ENCODE data around the gene FEZF2.

The FEZF2 gene

GRCh38 chr3:62373714-62374333 lies 474 bp upstream of the FEZF2 start:
- no peak for DNase-seq (ENCODE audit: low read depth in 2 of 2, low spot score in 1 of 2)

DNA sequence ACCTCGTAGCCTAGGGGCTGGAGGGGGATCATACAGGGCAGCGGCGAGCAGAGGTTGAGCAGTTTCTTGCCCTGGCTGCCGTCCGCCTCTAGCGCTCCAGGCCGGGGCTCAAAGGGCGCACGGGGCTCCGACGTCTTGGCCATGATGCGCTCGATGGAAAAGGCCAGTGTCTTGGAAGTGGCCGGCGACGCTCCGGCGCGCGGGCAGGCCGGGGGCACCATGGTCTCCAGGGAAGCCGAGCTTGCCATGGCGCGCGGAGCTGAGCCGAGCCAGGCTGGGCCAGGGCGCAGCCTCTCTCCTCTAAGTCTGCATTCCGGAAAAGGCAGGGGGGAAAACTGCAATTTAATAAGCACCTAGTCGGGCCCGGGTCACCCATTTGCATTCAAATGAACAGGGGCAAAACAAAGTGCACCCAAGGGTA lies 719 bp downstream of the FEZF2 start:
- no peak for DNase-seq (ENCODE audit: low read depth in 2 of 2, low spot score in 1 of 2)

- DNase-seq (ENCODE audit: low read depth in 2 of 2, low spot score in 1 of 2): no peak
Observed at GRCh38 chr3:62371720-62372591, 1.4 kb downstream of the FEZF2 start.

GRCh38 chr3:62370858-62371719 lies 2.3 kb downstream of the FEZF2 start:
- no peak for DNase-seq (ENCODE audit: low read depth in 2 of 2, low spot score in 1 of 2)

DNA sequence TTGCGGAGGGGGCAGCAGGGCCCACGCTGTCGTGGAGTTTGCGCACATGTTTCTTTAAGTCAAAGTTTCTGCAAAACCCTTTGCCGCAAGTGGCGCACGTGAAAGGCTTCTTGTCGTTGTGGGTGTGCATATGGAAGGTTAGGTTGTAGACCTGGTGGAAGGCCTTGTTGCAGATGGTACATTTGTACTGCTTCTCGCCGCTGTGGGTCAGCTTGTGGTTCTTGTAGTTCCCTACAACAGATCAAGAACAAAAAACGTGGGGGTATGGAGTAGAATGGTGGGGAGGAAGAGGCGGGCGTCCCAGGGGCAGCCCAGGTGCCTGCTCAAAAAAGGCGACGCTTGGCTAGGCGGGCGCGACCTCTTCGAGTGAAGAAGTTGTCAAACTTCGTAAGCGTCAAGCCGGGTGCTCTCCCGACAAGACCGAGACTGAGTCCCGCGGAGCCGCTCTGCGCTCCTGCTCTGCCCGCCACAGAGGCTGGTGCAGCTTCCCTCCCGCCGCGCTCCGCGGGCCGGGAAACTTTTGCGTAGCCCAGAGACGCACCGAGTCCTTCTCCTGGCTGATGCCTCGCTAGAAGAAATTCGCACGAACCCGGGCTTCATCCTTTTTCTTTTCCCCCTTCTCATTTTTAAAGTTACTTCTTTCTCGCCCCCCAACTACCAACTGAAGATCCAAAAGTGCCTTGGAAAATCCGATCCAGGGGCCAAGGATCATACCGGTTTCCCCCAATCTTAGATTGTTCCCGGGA lies 3.1 kb downstream of the FEZF2 start:
- no peak for DNase-seq (ENCODE audit: low read depth in 2 of 2, low spot score in 1 of 2)

DNA sequence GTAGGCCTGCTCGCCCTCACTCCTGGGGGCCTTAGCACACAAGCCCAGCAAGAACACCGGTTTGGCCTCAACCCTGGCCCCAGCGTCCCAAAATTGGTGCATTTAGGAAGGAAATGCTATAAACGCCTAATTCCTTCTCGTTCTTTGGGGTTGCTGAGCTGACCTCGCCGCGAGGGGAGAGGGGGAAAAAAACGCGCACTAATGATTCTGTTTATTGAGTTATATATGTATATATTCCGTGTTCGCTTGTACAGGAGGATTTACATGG lies 3.9 kb downstream of the FEZF2 start:
- DNase-seq (ENCODE audit: low read depth in 2 of 2, low spot score in 1 of 2): no peak

DNA sequence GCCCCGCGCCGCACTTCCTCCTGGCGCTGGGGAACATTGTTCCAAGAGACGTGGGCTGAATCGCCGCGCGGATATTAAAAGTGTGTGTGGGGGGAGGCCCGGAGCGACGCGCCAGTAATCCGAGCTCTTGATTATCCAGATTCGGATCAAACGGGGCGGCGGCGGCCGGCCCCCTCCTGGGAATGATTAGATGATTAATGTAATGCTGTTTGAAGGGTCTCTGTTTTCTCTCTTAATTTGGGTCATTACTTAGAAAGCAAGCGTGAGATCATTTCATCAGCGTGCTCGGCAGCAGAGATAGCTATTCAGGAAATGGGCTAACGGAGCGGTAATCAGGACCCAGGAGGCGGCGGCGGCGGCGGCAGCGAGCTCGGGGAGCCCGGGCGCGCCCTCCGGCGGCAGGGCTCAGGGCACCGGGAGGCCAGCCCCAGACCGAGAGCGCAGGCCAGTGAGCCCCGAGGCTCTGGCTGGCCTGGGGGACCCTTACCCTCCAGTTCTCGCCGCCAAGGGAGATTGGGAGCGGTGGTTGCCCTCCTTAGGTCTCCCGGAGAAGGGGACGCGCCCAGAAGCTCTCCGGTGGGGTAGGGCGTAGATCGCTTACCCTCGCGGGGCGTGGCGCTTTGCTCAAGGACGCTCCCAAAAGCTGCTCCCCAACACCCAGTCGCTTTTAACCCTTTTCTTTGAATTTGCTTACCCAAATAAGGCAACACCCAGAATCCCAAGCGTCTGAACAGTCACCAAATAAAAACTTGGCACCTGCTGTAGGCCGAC lies 4.5 kb downstream of the FEZF2 start:
- no peak for DNase-seq (ENCODE audit: low read depth in 2 of 2, low spot score in 1 of 2)

- DNase-seq (ENCODE audit: low read depth in 2 of 2, low spot score in 1 of 2): no peak
Observed at GRCh38 chr3:62368290-62368704, 5.1 kb downstream of the FEZF2 start.

GRCh38 chr3:62367763-62368195 lies 5.6 kb downstream of the FEZF2 start:
- no peak for DNase-seq (ENCODE audit: low read depth in 2 of 2, low spot score in 1 of 2)

DNA sequence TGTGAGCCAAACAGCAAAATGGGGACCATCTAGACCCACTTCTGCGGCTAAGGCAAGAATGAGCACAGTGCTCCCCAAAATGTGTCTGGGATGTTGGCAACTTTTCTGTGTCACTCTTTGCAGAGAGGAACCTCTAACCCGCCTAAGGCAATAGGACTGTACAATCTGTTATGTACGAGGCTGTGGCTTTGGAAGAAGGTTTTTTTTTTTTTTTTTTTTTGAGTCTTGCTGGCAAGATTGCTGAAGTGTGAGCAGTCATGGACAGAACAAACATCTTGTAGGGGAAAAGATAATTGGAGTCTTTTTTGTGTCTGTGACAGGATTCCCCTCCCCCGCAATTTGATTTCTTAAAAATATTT lies 7.2 kb downstream of the FEZF2 start:
- DNase-seq (ENCODE audit: low read depth in 2 of 2, low spot score in 1 of 2): no peak

GRCh38 chr3:62365391-62366125 lies 7.8 kb downstream of the FEZF2 start:
- DNase-seq (ENCODE audit: low read depth in 2 of 2, low spot score in 1 of 2): no peak

- no peak for DNase-seq (ENCODE audit: low read depth in 2 of 2, low spot score in 1 of 2)
Observed at GRCh38 chr3:62364191-62364590, 9.2 kb downstream of the FEZF2 start.

GRCh38 chr3:62363275-62363674 lies 10.1 kb downstream of the FEZF2 start:
- DNase-seq (ENCODE audit: low read depth in 2 of 2, low spot score in 1 of 2): no peak

GRCh38 chr3:62361824-62362223 lies 11.5 kb downstream of the FEZF2 start:
- DNase-seq (ENCODE audit: low read depth in 2 of 2, low spot score in 1 of 2): no peak

DNA sequence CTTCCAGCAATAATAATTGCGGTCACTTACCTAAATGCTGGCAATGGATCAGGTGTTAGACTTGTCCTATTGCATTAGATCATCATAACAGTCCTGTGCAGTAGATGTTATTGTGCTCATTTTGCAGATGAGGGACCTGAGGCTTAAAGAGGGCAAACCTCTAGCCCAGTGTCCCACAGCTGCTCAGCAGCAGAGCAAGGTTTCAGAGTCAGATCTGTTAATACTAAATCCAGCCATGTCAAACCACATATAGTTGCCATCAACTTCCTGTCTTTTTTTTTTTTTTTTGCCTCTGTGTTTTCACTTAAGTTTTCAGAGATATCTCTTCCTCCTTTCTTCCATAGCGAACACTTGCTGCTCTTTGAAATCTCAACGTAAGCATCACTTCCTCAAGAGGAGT lies 12.1 kb downstream of the FEZF2 start:
- DNase-seq (ENCODE audit: low read depth in 2 of 2, low spot score in 1 of 2): no peak

DNA sequence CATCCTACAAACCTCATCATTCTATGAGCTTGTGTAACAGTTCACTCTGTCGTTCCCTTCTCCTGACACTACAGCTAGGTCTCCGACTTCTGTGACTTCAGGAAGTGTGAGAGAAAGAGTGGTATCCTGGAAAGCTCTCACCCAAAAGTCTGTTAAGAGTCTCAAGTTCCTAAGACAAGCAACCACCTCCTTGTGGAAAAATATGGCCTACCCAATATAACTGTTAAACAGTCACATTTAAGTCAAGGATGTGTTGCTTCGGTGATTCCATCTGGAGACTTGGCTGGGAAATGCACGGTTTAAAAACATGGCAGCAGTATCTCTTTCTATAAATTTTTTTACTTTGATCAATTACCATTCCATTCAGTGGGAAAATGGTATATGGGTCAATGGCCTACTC lies 13.8 kb downstream of the FEZF2 start:
- DNase-seq (ENCODE audit: low read depth in 2 of 2, low spot score in 1 of 2): no peak

DNA sequence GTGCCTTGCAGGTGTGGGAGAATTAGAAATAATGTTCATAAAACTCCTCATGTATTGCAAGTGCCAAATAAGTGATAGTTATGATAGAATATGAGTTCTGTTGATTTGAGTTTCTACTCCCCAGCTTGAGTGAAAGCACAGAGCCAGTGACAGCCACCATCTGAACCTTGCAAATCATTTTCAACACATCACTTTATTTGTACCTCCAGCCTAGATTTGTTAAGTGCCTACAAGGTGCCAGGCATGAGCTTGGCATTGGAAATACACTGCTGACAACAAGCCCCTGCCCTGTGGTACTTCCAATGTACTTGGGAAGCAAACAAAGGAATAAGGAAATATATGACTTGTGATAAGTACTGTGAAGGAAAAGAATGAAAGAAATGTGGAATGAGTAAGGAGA lies 17.0 kb downstream of the FEZF2 start:
- no peak for DNase-seq (ENCODE audit: low read depth in 2 of 2, low spot score in 1 of 2)

DNA sequence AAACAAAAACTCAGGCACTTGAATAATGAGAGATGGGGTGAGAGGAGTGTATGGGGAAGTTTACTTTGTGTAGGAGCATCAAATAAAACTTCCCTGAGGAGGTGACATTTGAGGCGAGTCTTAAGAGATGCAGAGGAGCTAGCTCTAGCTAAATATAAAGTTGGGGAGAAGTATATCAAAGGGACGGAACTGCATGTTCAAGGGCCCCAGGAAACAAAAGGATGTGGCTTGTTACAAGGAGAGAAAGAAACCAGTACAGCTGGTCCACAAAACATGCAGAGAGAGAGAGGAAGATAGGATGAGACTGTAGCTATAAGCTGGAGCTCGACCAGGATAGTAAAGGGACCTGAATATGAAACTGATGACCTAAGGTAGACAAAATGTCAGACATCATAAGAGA lies 17.6 kb downstream of the FEZF2 start:
- no peak for DNase-seq (ENCODE audit: low read depth in 2 of 2, low spot score in 1 of 2)

GRCh38 chr3:62343755-62344154 lies 29.6 kb downstream of the FEZF2 start:
- no peak for DNase-seq (ENCODE audit: low read depth in 2 of 2, low spot score in 1 of 2)

GRCh38 chr3:62335196-62335595 lies 38.2 kb downstream of the FEZF2 start:
- no peak for DNase-seq (ENCODE audit: low read depth in 2 of 2, low spot score in 1 of 2)
